NCI-H1048 (cell line): ENCODE data around the gene ANKRD11.
"Not testable (repeated sequence)": the region's sequence is repeated elsewhere in the genome, so short reads cannot be mapped to it uniquely, and the experiment has no call there.

ENCODE experiments used
- DNase-seq: peaks from one replicate; lab custom pipeline; 2025; lab: John Stamatoyannopoulos, UW

ANKRD11 gene

GRCh38 chr16:89280546-89281188 is 209.7 kb downstream of the ANKRD11 start:
- no peak for DNase-seq

- no peak for DNase-seq
These were observed 210.5 kb downstream of the ANKRD11 start for GRCh38 chr16:89279666-89280481.

GRCh38 chr16:89278441-89279240 is 211.7 kb downstream of the ANKRD11 start:
- DNase-seq = no peak

- DNase-seq = no peak
These were observed 212.6 kb downstream of the ANKRD11 start for GRCh38 chr16:89277641-89278341.

GRCh38 chr16:89277049-89277448 is 213.3 kb downstream of the ANKRD11 start:
- no peak for DNase-seq

GRCh38 chr16:89275837-89276720 is 214.3 kb downstream of the ANKRD11 start:
- no peak for DNase-seq

GRCh38 chr16:89275284-89275584 is 215.1 kb downstream of the ANKRD11 start:
- no peak for DNase-seq

GRCh38 chr16:89274561-89275283 is 215.6 kb downstream of the ANKRD11 start:
- no peak for DNase-seq

GRCh38 chr16:89273741-89274472 is 216.5 kb downstream of the ANKRD11 start:
- DNase-seq = no peak

GRCh38 chr16:89272631-89273030 is 217.7 kb downstream of the ANKRD11 start:
- no peak for DNase-seq

GRCh38 chr16:89270666-89271345 is 219.6 kb downstream of the ANKRD11 start:
- no peak for DNase-seq

GRCh38 chr16:89269805-89270665 is 220.3 kb downstream of the ANKRD11 start:
- DNase-seq = no peak

GRCh38 chr16:89268987-89269735 is 221.2 kb downstream of the ANKRD11 start:
- no peak for DNase-seq

- no peak for DNase-seq
These were observed 221.8 kb downstream of the ANKRD11 start for GRCh38 chr16:89268585-89268984.

GRCh38 chr16:89267746-89268145 is 222.6 kb downstream of the ANKRD11 start:
- not testable (repeated sequence) for DNase-seq

GRCh38 chr16:89266521-89267134 is 223.7 kb downstream of the ANKRD11 start:
- DNase-seq = no peak

- no peak for DNase-seq
These were observed 224.7 kb downstream of the ANKRD11 start for GRCh38 chr16:89265647-89266046.
